Measurements from ENCODE around the gene CDH6.
A peak's percentile ranks its signal among the peaks of the same experiment; 100 is the strongest.

DNA sequence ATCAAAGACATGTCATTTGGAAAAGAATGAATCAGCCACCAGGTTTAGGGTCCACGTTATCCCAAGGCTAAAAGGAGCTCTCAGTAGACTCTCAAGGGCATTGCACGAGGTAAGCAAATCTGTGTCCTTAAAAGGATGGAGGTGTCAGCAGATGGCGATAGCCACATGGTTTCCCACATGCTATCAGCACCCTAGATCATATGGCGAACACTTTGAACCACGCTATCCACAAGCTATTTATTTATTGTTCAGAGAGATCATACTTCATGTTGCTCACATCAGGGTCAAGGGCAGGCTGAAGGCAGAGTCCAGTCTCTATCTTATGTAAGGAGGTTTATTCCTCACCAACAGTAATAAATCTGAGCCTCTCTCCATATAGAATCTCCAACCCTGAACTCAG, 43.7 kb downstream of the CDH6 start:
- TF ChIP-seq, protein P1, sequence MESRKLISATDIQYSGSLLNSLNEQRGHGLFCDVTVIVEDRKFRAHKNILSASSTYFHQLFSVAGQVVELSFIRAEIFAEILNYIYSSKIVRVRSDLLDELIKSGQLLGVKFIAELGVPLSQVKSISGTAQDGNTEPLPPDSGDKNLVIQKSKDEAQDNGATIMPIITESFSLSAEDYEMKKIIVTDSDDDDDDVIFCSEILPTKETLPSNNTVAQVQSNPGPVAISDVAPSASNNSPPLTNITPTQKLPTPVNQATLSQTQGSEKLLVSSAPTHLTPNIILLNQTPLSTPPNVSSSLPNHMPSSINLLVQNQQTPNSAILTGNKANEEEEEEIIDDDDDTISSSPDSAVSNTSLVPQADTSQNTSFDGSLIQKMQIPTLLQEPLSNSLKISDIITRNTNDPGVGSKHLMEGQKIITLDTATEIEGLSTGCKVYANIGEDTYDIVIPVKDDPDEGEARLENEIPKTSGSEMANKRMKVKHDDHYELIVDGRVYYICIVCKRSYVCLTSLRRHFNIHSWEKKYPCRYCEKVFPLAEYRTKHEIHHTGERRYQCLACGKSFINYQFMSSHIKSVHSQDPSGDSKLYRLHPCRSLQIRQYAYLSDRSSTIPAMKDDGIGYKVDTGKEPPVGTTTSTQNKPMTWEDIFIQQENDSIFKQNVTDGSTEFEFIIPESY (IDR thresholded peaks at IDR 0.05; ENCODE audit: borderline replicate concordance, low read depth) = no peak
- TF ChIP-seq SMC3 (IDR thresholded peaks at IDR 0.05; ENCODE audit: low read depth, low read length) (peak; percentile 37; the same call in 1 of the 2 replicates), FOXM1 (IDR thresholded peaks at IDR 0.05; ENCODE audit: low read depth) (no peak), JUND (IDR thresholded peaks at IDR 0.05) (no peak), TEAD4 (IDR thresholded peaks at IDR 0.05; ENCODE audit: borderline replicate concordance, insufficient read depth) (no peak), FOSL2 (IDR thresholded peaks at IDR 0.05; ENCODE audit: borderline replicate concordance, low read depth) (no peak), NFIC (IDR thresholded peaks at IDR 0.05; ENCODE audit: borderline replicate concordance) (no peak), ELF1 (IDR thresholded peaks at IDR 0.05) (no peak), EZH2phosphoT487 (IDR thresholded peaks at IDR 0.05; ENCODE audit: borderline replicate concordance, low read depth) (no peak), RAD21 (IDR thresholded peaks at IDR 0.05; ENCODE audit: low read length) (peak; percentile 65)
- TF ChIP-seq, protein P2, sequence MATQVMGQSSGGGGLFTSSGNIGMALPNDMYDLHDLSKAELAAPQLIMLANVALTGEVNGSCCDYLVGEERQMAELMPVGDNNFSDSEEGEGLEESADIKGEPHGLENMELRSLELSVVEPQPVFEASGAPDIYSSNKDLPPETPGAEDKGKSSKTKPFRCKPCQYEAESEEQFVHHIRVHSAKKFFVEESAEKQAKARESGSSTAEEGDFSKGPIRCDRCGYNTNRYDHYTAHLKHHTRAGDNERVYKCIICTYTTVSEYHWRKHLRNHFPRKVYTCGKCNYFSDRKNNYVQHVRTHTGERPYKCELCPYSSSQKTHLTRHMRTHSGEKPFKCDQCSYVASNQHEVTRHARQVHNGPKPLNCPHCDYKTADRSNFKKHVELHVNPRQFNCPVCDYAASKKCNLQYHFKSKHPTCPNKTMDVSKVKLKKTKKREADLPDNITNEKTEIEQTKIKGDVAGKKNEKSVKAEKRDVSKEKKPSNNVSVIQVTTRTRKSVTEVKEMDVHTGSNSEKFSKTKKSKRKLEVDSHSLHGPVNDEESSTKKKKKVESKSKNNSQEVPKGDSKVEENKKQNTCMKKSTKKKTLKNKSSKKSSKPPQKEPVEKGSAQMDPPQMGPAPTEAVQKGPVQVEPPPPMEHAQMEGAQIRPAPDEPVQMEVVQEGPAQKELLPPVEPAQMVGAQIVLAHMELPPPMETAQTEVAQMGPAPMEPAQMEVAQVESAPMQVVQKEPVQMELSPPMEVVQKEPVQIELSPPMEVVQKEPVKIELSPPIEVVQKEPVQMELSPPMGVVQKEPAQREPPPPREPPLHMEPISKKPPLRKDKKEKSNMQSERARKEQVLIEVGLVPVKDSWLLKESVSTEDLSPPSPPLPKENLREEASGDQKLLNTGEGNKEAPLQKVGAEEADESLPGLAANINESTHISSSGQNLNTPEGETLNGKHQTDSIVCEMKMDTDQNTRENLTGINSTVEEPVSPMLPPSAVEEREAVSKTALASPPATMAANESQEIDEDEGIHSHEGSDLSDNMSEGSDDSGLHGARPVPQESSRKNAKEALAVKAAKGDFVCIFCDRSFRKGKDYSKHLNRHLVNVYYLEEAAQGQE (IDR thresholded peaks at IDR 0.05; ENCODE audit: low read depth, low read length) = no peak
- TF ChIP-seq, protein P3, sequence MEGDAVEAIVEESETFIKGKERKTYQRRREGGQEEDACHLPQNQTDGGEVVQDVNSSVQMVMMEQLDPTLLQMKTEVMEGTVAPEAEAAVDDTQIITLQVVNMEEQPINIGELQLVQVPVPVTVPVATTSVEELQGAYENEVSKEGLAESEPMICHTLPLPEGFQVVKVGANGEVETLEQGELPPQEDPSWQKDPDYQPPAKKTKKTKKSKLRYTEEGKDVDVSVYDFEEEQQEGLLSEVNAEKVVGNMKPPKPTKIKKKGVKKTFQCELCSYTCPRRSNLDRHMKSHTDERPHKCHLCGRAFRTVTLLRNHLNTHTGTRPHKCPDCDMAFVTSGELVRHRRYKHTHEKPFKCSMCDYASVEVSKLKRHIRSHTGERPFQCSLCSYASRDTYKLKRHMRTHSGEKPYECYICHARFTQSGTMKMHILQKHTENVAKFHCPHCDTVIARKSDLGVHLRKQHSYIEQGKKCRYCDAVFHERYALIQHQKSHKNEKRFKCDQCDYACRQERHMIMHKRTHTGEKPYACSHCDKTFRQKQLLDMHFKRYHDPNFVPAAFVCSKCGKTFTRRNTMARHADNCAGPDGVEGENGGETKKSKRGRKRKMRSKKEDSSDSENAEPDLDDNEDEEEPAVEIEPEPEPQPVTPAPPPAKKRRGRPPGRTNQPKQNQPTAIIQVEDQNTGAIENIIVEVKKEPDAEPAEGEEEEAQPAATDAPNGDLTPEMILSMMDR (IDR thresholded peaks at IDR 0.05) = peak; percentile 27; the same call in 1 of the 2 replicates
- TF ChIP-seq, protein P4, sequence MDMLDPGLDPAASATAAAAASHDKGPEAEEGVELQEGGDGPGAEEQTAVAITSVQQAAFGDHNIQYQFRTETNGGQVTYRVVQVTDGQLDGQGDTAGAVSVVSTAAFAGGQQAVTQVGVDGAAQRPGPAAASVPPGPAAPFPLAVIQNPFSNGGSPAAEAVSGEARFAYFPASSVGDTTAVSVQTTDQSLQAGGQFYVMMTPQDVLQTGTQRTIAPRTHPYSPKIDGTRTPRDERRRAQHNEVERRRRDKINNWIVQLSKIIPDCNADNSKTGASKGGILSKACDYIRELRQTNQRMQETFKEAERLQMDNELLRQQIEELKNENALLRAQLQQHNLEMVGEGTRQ (IDR thresholded peaks at IDR 0.05; ENCODE audit: borderline replicate concordance, low read depth, low read length) = no peak
- TF ChIP-seq, protein P5, sequence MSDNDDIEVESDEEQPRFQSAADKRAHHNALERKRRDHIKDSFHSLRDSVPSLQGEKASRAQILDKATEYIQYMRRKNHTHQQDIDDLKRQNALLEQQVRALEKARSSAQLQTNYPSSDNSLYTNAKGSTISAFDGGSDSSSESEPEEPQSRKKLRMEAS (IDR thresholded peaks at IDR 0.05; ENCODE audit: low read depth) = no peak
